SK-N-SH (cell line): Measurements from ENCODE around the gene HOXA5.

Source experiments
- EP300 ChIP-seq, 2 experiments: IDR thresholded peaks; 2 replicates each; pipeline versions ENCODE4 v1.4.0 to v1.6.1; 2012; ENCODE audit warnings: borderline replicate concordance in 1 of 2, low read depth in 1 of 2, low read length in 1 of 2
- EZH2phosphoT487 ChIP-seq: fragments of 200-600 bp; sonication (generic); IDR thresholded peaks from 2 replicates; pipeline ENCODE4 v1.6.1; 2017; ENCODE audit warnings: low read depth, mixed run types, mild to moderate bottlenecking, antibody characterized with exemption, moderate library complexity, borderline replicate concordance
- FOXM1 ChIP-seq: IDR thresholded peaks from 2 replicates; pipeline ENCODE4 v1.4.0; 2012; ENCODE audit warnings: low read depth, mild to moderate bottlenecking
- GATA2 ChIP-seq: sonication (generic); formaldehyde crosslinking; IDR thresholded peaks from 2 replicates; pipeline ENCODE4 v1.5.0; 2020; ENCODE audit warnings: mild to moderate bottlenecking, missing genetic modification reagents
- MXI1 ChIP-seq: IDR thresholded peaks from 2 replicates; pipeline ENCODE4 v1.6.1; 2012; ENCODE audit warnings: mild to moderate bottlenecking, low read depth, low read length, improper control_type of control experiment
- POLR2AphosphoS5 ChIP-seq: IDR thresholded peaks from 2 replicates; pipeline ENCODE4 v1.6.1; 2012; ENCODE audit warnings: low read depth, low read length
- TAF1 ChIP-seq: IDR thresholded peaks from 2 replicates; pipeline ENCODE4 v1.6.1; 2012; ENCODE audit warnings: low read depth, mild to moderate bottlenecking, low read length, moderate library complexity, borderline replicate concordance
- TF ChIP-seq, protein P1 (sequence below): fragments of 200-600 bp; sonication (generic); IDR thresholded peaks from 2 replicates; pipeline ENCODE4 v1.6.1; 2017; ENCODE audit warnings: antibody characterized with exemption, mild to moderate bottlenecking, moderate library complexity

DNA sequence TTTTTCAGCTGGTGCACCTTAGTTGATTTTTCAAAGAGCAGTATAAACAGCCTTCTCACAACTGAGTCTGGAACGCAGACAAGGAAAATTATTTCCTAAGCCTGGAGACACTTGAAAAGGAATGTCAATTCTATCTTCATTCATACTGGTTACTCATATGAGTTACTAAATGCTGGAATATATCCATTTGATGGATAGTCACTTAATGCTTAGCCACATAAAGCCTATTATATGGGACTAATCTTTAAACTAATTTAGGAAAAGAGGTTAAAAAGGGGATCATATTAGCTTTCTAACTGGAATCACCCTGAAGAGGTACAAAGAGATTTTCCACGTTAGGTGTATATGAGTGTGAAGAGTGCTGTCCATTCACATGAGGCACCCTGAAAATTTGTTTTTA, 11.3 kb downstream of the HOXA5 start:
- TF ChIP-seq, protein P1, sequence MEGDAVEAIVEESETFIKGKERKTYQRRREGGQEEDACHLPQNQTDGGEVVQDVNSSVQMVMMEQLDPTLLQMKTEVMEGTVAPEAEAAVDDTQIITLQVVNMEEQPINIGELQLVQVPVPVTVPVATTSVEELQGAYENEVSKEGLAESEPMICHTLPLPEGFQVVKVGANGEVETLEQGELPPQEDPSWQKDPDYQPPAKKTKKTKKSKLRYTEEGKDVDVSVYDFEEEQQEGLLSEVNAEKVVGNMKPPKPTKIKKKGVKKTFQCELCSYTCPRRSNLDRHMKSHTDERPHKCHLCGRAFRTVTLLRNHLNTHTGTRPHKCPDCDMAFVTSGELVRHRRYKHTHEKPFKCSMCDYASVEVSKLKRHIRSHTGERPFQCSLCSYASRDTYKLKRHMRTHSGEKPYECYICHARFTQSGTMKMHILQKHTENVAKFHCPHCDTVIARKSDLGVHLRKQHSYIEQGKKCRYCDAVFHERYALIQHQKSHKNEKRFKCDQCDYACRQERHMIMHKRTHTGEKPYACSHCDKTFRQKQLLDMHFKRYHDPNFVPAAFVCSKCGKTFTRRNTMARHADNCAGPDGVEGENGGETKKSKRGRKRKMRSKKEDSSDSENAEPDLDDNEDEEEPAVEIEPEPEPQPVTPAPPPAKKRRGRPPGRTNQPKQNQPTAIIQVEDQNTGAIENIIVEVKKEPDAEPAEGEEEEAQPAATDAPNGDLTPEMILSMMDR = no peak
- TF ChIP-seq MXI1 = no peak
- no peak for TF ChIP-seq TAF1
- no peak for TF ChIP-seq GATA2
- no peak for TF ChIP-seq EP300 (IDR thresholded peaks at IDR 0.05; ENCODE audit: borderline replicate concordance in 1 of 2, low read depth in 1 of 2, low read length in 1 of 2)
- TF ChIP-seq EZH2phosphoT487 = no peak
- no peak for TF ChIP-seq FOXM1
- no peak for TF ChIP-seq POLR2AphosphoS5
